HCT116 (cell line): ENCODE measurements around the gene HIC1. TPM values are rescaled to one million over a fixed set of nuclear protein-coding genes. Genes with fewer than 3 reads are reported as not detected.

Source experiments
- ATAC-seq: fragments of 200-7000 bp; cut with Tn5 transposase; 2 replicates; pipeline ENCODE4 v1.9.1; 2020; ENCODE audit warnings: mild to moderate bottlenecking, moderate library complexity
- BruUV-seq: library from RNA; stranded (reverse); fragments of 400-500 nt; replicated peaks from 2 replicates; lab custom pipeline; 2021; lab: Mats Ljungman, UMichigan
- CTCF ChIA-PET: fragments of 300-600 bp; sonication (Branson Sonifier 250); formaldehyde crosslinking; loops from one replicate; lab custom pipeline; 2021; ENCODE audit warnings: antibody characterized with exemption; lab: Charles Lee
- POLR2A ChIA-PET: fragments of 300-600, 350-600 bp; sonication (Branson Sonifier 250); formaldehyde crosslinking; loops from one replicate; lab custom pipeline; 2021; ENCODE audit warnings: antibody characterized with exemption; lab: Charles Lee
- RAD21 ChIA-PET, 2 experiments: fragments of 300-600 bp; sonication (Branson Sonifier 250); formaldehyde crosslinking; loops; one replicate each; lab custom pipeline; 2023; ENCODE audit warnings: low total read pairs in 2 of 2; ENCODE audit not compliant: uncharacterized antibody in 2 of 2, unreplicated experiment in 2 of 2, low non-redundant PET in 1 of 2; lab: Charles Lee
- DNase-seq: peaks from one replicate; pipeline ENCODE4 v3.0.0-alpha.2; 2010; ENCODE audit warnings: low read depth, low spot score
- H2AFZ ChIP-seq: fragments of 200-600 bp; shearing (Covaris generic), sonication (generic); 2 replicates; pipeline ENCODE4 v1.6.1; 2017; ENCODE audit warnings: low read depth, mixed run types, mixed read lengths, antibody characterized with exemption, low read length; ENCODE audit not compliant: poor library complexity, severe bottlenecking
- H3K27ac ChIP-seq: 2 replicates; pipeline ENCODE4 v1.5.1; 2012; ENCODE audit warnings: low read depth, low read length
- H3K27me3 ChIP-seq: fragments of 200-600 bp; sonication (generic); 2 replicates; pipeline ENCODE4 v1.6.1; 2016; ENCODE audit warnings: mixed run types, low read length, mixed read lengths; ENCODE audit not compliant: insufficient read depth
- H3K36me3 ChIP-seq, 2 experiments: fragments of 200-500 bp in 1 of 2; fragments of 200-600 bp in 1 of 2; sonication (Bioruptor generic) in 1 of 2; sonication (generic) in 1 of 2; 2 replicates each; pipeline versions ENCODE4 v1.5.1 to v1.6.1; 2014 to 2016; ENCODE audit warnings: low read length in 2 of 2, inconsistent platforms in 1 of 2, mixed read lengths in 1 of 2, mixed run types in 1 of 2; ENCODE audit not compliant: insufficient read depth in 2 of 2, control insufficient read depth in 1 of 2
- H3K4me1 ChIP-seq, 2 experiments: fragments of 200-600 bp in 1 of 2; sonication (generic) in 1 of 2; 2 replicates each; pipeline versions ENCODE4 v1.5.1 to v1.6.1; 2012 to 2017; ENCODE audit warnings: low read length in 2 of 2, inconsistent platforms in 1 of 2, mild to moderate bottlenecking in 1 of 2, mixed read lengths in 1 of 2, mixed run types in 1 of 2, moderate library complexity in 1 of 2; ENCODE audit not compliant: insufficient read depth in 2 of 2, control insufficient read depth in 1 of 2
- H3K4me2 ChIP-seq: fragments of 200-600 bp; sonication (generic); 2 replicates; pipeline ENCODE4 v1.6.1; 2017; ENCODE audit warnings: mixed run types, low read length, mixed read lengths
- H3K4me3 ChIP-seq, 2 experiments: fragments of 200-600 bp in 1 of 2; sonication (generic) in 1 of 2; replicated peaks in 1 of 2; 2 replicates each; pipeline ENCODE4 v1.5.1; 2011 to 2016; ENCODE audit warnings: low read length in 2 of 2, control low read depth in 1 of 2, low read depth in 1 of 2, mild to moderate bottlenecking in 1 of 2, mixed read lengths in 1 of 2, mixed run types in 1 of 2
- H3K79me2 ChIP-seq: fragments of 200-600 bp; sonication (generic); 2 replicates; pipeline ENCODE4 v1.6.1; 2017; ENCODE audit warnings: mild to moderate bottlenecking, mixed run types, low read length, moderate library complexity, mixed read lengths; ENCODE audit not compliant: insufficient read depth
- H3K9ac ChIP-seq: fragments of 200-600 bp; sonication (generic); 2 replicates; pipeline ENCODE4 v1.6.1; 2016; ENCODE audit warnings: low read length, mixed read lengths
- H3K9me2 ChIP-seq: fragments of 200-600 bp; sonication (generic), shearing (Covaris generic); 2 replicates; pipeline ENCODE4 v1.6.1; 2017; ENCODE audit warnings: mixed run types, mild to moderate bottlenecking, moderate library complexity; ENCODE audit not compliant: insufficient read depth
- H3K9me3 ChIP-seq, 2 experiments: fragments of 200-500 bp in 1 of 2; fragments of 200-600 bp in 1 of 2; sonication (Bioruptor generic) in 1 of 2; sonication (generic) in 1 of 2; 2 replicates each; pipeline ENCODE4 v1.6.1; 2014 to 2017; ENCODE audit warnings: low read length in 2 of 2, mixed read lengths in 2 of 2, inconsistent platforms in 1 of 2, low read depth in 1 of 2, mild to moderate bottlenecking in 1 of 2, mixed run types in 1 of 2, moderate library complexity in 1 of 2; ENCODE audit not compliant: control insufficient read depth in 1 of 2, insufficient read depth in 1 of 2
- H4K20me1 ChIP-seq: fragments of 200-600 bp; sonication (generic), shearing (Covaris generic); 2 replicates; pipeline ENCODE4 v1.6.1; 2017; ENCODE audit warnings: mixed run types, mild to moderate bottlenecking, moderate library complexity; ENCODE audit not compliant: insufficient read depth
- CEBPB ChIP-seq: IDR thresholded peaks from 2 replicates; pipeline ENCODE4 v1.6.1; 2012; ENCODE audit warnings: low read depth
- EGR1 ChIP-seq: IDR thresholded peaks from 2 replicates; pipeline ENCODE4 v1.6.1; 2012; ENCODE audit warnings: low read depth
- JUND ChIP-seq: IDR thresholded peaks from 2 replicates; pipeline ENCODE4 v1.6.1; 2012
- POLR2A ChIP-seq: IDR thresholded peaks from 2 replicates; pipeline ENCODE4 v1.7.0; 2011; ENCODE audit warnings: borderline replicate concordance; ENCODE audit not compliant: insufficient read depth, insufficient read length; ENCODE audit errors: extremely low read depth
- POLR2AphosphoS5 ChIP-seq: IDR thresholded peaks from 2 replicates; pipeline ENCODE4 v1.6.1; 2011; ENCODE audit warnings: mild to moderate bottlenecking, low read depth, low read length, moderate library complexity
- SRF ChIP-seq: IDR thresholded peaks from 2 replicates; pipeline ENCODE4 v1.6.1; 2012; ENCODE audit warnings: low read depth
- TCF7L2 ChIP-seq: IDR thresholded peaks from 2 replicates; pipeline ENCODE4 v1.7.0; 2011; ENCODE audit warnings: borderline replicate concordance, inconsistent platforms; ENCODE audit not compliant: insufficient read depth, insufficient read length; ENCODE audit errors: extremely low read depth
- YY1 ChIP-seq: IDR thresholded peaks from 2 replicates; pipeline ENCODE4 v1.6.1; 2011; ENCODE audit warnings: low read length, low read depth, moderate library complexity, mild to moderate bottlenecking; ENCODE audit not compliant: insufficient replicate concordance; ENCODE audit errors: extremely low read depth
- ZNF274 ChIP-seq: fragments of 200-500 bp; sonication (Bioruptor generic); IDR thresholded peaks from 2 replicates; pipeline ENCODE4 v1.6.1; 2014; ENCODE audit warnings: mild to moderate bottlenecking, low read depth, low read length, inconsistent platforms
- intact Hi-C: fragments of 100-400 bp; cut with micrococcal nuclease; formaldehyde crosslinking; loops from 2 replicates; pipeline ENCODE4 v1.10.0; 2022
- total RNA-seq: library from RNA; stranded (reverse); gene quantifications from one replicate; pipeline ENCODE4 v1.2.1, GENCODE V29; 2021; ENCODE audit not compliant: unreplicated experiment
- TF ChIP-seq, protein P1 (sequence below): IDR thresholded peaks from 2 replicates; pipeline ENCODE4 v1.6.1; 2011; ENCODE audit warnings: mild to moderate bottlenecking, low read length, moderate library complexity; ENCODE audit not compliant: insufficient replicate concordance; ENCODE audit errors: extremely low read depth
- TF ChIP-seq, protein P2 (sequence below): IDR thresholded peaks from 2 replicates; pipeline ENCODE4 v1.6.1; 2012
- TF ChIP-seq, protein P3 (sequence below), 3 experiments: fragments of 200-600 bp in 1 of 3; sonication (generic) in 1 of 3; IDR thresholded peaks in 2 of 3; conservative IDR thresholded peaks in 1 of 3; 2 replicates each; pipeline ENCODE4 v1.5.1; 2012 to 2017; ENCODE audit warnings: low read depth in 2 of 3, low read length in 2 of 3, antibody characterized with exemption in 1 of 3, borderline replicate concordance in 1 of 3, control low read depth in 1 of 3, mild to moderate bottlenecking in 1 of 3, mixed read lengths in 1 of 3, mixed run types in 1 of 3, moderate library complexity in 1 of 3; ENCODE audit not compliant: insufficient read depth in 1 of 3
- TF ChIP-seq, protein P4 (sequence below): IDR thresholded peaks from 2 replicates; pipeline ENCODE4 v1.6.1; 2012

Gene HIC1
- total RNA-seq, 1 experiment from 2014 or later: 0.64 TPM

DNA sequence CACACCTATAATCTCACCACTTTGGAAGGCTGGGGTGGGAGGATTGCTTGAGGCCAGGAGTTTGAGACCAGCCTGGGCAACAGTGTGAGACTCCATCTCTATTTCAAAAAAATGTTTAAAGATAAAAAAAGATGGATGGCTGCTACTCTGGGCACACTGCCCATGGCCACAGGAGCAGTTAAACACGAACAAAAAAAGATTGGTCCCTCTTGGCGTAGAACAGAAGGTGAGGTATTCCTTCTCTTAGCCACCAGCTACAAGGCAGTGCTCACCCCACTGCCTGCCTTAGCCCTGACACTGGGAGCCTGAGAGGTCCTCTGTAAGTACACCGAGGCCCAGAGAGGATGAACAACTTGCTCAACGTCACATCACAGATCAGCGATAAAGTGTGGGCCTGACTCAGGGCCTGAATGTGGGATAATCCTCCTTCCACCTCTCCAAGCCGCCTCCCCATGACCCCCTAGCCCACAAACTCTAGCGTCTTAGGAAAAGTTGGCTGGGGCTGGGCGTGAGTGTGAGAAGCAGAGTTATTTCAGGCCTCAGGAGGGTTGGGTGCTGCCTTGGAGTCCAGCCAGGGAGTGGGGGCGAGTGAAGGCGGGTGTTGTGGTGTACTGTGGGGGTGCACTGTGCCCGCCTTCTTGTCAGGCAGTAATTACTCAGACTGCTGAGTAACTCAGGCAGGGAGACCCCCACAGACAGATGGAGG is 27.2 kb upstream of the HIC1 start:
- POLR2A ChIA-PET: no interaction called here
- RAD21 ChIA-PET: no interaction called here
- intact Hi-C loops: no loop called here
- Histone ChIP-seq H2AFZ (no peak overlapping the region), H3K9ac (no peak overlapping the region), H3K27me3 (no peaks in the 10 kb centered on the region), H3K27ac (no peak overlapping the region), H3K36me3 (no peaks in the 10 kb centered on the region), H3K4me1 (peaks cover 18 to 37% of the 10 kb centered on the region in 2 experiments; a peak in 3 of 4 replicates), H3K4me3 (no peak overlapping the region), H3K79me2 (peaks cover 9% of the 10 kb centered on the region; the same call in 1 of the 2 replicates), H3K4me2 (no peak overlapping the region), H3K9me3 (no peaks in the 10 kb centered on the region), H3K9me2 (no peaks in the 10 kb centered on the region), H4K20me1 (no peaks in the 10 kb centered on the region)
- DNase-seq (no peak), ATAC-seq (no peak)
- TF ChIP-seq EGR1 (no peak), CEBPB (no peak), SRF (no peak), TCF7L2 (no peak), ZNF274 (no peak), POLR2AphosphoS5 (no peak), POLR2A (no peak), YY1 (no peak), JUND (no peak)
- TF ChIP-seq, protein P1, sequence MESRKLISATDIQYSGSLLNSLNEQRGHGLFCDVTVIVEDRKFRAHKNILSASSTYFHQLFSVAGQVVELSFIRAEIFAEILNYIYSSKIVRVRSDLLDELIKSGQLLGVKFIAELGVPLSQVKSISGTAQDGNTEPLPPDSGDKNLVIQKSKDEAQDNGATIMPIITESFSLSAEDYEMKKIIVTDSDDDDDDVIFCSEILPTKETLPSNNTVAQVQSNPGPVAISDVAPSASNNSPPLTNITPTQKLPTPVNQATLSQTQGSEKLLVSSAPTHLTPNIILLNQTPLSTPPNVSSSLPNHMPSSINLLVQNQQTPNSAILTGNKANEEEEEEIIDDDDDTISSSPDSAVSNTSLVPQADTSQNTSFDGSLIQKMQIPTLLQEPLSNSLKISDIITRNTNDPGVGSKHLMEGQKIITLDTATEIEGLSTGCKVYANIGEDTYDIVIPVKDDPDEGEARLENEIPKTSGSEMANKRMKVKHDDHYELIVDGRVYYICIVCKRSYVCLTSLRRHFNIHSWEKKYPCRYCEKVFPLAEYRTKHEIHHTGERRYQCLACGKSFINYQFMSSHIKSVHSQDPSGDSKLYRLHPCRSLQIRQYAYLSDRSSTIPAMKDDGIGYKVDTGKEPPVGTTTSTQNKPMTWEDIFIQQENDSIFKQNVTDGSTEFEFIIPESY: no peak
- TF ChIP-seq, protein P2, sequence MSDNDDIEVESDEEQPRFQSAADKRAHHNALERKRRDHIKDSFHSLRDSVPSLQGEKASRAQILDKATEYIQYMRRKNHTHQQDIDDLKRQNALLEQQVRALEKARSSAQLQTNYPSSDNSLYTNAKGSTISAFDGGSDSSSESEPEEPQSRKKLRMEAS: no peak
- TF ChIP-seq, protein P3, sequence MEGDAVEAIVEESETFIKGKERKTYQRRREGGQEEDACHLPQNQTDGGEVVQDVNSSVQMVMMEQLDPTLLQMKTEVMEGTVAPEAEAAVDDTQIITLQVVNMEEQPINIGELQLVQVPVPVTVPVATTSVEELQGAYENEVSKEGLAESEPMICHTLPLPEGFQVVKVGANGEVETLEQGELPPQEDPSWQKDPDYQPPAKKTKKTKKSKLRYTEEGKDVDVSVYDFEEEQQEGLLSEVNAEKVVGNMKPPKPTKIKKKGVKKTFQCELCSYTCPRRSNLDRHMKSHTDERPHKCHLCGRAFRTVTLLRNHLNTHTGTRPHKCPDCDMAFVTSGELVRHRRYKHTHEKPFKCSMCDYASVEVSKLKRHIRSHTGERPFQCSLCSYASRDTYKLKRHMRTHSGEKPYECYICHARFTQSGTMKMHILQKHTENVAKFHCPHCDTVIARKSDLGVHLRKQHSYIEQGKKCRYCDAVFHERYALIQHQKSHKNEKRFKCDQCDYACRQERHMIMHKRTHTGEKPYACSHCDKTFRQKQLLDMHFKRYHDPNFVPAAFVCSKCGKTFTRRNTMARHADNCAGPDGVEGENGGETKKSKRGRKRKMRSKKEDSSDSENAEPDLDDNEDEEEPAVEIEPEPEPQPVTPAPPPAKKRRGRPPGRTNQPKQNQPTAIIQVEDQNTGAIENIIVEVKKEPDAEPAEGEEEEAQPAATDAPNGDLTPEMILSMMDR (IDR thresholded peaks at IDR 0.05 in 2 of 3, conservative IDR thresholded peaks at IDR 0.05 in 1 of 3; ENCODE audit: borderline replicate concordance in 1 of 3, insufficient read depth in 1 of 3, low read depth in 2 of 3, low read length in 2 of 3): no peak
- TF ChIP-seq, protein P4, sequence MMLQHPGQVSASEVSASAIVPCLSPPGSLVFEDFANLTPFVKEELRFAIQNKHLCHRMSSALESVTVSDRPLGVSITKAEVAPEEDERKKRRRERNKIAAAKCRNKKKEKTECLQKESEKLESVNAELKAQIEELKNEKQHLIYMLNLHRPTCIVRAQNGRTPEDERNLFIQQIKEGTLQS: no peak
- CTCF ChIA-PET: interaction anchor here (1.4 to 1.7 kb wide), 2 partner anchors 118 to 217 kb away, joined by 3 to 6 read pairs; no protein-coding TSS in a partner anchor
- BruUV-seq: no TSS peak
